Activated B cell treated with CpG ODN at 0.5 μM for 24 hours (primary cell): ENCODE measurements around the gene PNMA8C. TPM values are rescaled to one million over a fixed set of nuclear protein-coding genes. Genes with fewer than 3 reads are reported as not detected.
"Not testable (repeated sequence)": the region's sequence is repeated elsewhere in the genome, so short reads cannot be mapped to it uniquely, and the experiment has no call there.

Experiments used
- ATAC-seq: fragments of 200-7000 bp; cut with Tn5 transposase; one replicate; pipeline ENCODE4 v1.10.0; 2021; ENCODE audit warnings: low read depth, mild to moderate bottlenecking, moderate library complexity
- CTCF ChIA-PET: fragments of 350-600 bp; sonication (Branson Sonifier 250); formaldehyde crosslinking; loops from one replicate; lab custom pipeline; 2021; ENCODE audit warnings: antibody characterized with exemption; lab: Charles Lee
- POLR2A ChIA-PET: fragments of 350-600 bp; sonication (Branson Sonifier 250); formaldehyde crosslinking; loops from one replicate; lab custom pipeline; 2021; ENCODE audit warnings: antibody characterized with exemption; lab: Charles Lee
- DNase-seq: peaks from one replicate; pipeline ENCODE4 v3.0.0; 2022
- H3K27ac Mint-ChIP-seq: one replicate; pipeline ENCODE4 v1.8.0; 2020; ENCODE audit warnings: mixed read lengths
- H3K27me3 Mint-ChIP-seq: one replicate; pipeline ENCODE4 v1.8.0; 2021; ENCODE audit warnings: mixed read lengths
- H3K36me3 Mint-ChIP-seq: one replicate; pipeline ENCODE4 v1.8.0; 2021; ENCODE audit warnings: low read depth, mixed read lengths
- H3K4me1 Mint-ChIP-seq: one replicate; pipeline ENCODE4 v1.8.0; 2021; ENCODE audit warnings: mixed read lengths
- H3K4me3 Mint-ChIP-seq: one replicate; pipeline ENCODE4 v1.8.0; 2020; ENCODE audit warnings: mild to moderate bottlenecking, mixed read lengths
- H3K9me3 Mint-ChIP-seq: one replicate; pipeline ENCODE4 v1.8.0; 2020; ENCODE audit warnings: mixed read lengths
- intact Hi-C: fragments of 100-400 bp; cut with micrococcal nuclease; formaldehyde crosslinking; loops from one replicate; pipeline ENCODE4 v1.15.1; 2024
- total RNA-seq: library from RNA; stranded (reverse); gene quantifications from 2 replicates; pipeline ENCODE4 v1.2.3, GENCODE V29; 2022
- TF ChIP-seq, protein P1 (sequence below): fragments of 200-600 bp; IDR thresholded peaks from one replicate; pipeline ENCODE4 v1.8.0; 2022; ENCODE audit warnings: antibody characterized with exemption, mild to moderate bottlenecking

PNMA8C gene
- total RNA-seq, 1 donor from 2014 or later, result not detected

DNA sequence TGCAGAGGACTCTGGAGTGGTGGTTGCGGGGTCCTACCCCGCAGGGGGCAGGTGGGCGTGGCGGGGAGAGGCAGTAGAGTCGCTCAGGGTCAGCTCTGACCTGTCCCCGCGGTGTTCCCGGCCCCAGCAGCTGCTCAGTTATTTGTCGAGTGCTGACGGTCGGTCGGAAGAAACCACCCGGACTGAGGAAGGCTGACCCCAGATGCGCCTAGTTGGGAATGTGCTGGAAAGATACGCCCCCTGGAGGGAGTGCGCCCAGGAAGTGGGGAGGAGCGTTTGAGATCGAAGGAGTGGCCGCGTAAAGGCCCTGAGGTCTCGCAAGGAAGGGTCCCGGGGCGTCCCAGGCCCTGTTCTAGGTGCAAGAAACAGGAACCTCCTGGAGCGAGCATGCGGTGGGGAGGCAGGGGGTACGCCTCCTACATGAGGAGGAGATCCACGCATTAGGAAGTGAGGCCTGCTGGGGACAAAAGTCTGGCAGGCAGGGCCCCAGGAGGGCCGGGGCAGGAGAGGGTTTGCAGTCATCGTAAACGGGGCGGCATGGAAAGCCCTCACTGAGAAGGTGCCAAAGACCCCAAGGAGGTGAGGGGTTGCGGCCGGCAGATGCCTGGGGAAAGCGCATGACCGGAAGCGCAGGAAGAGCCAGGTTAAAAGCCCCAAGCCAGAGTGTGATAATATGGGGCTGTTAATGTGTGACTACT is 24.5 kb downstream of the PNMA8C start:
- H3K27ac Mint-ChIP-seq, result no peak overlapping the region
- H3K9me3 Mint-ChIP-seq, result no peaks in the 10 kb centered on the region
- intact Hi-C loops, result loop anchor here (5.0 kb wide), 1 partner anchor 258 kb away; the partner anchor contains the start of gene DACT3
- TF ChIP-seq, protein P1, sequence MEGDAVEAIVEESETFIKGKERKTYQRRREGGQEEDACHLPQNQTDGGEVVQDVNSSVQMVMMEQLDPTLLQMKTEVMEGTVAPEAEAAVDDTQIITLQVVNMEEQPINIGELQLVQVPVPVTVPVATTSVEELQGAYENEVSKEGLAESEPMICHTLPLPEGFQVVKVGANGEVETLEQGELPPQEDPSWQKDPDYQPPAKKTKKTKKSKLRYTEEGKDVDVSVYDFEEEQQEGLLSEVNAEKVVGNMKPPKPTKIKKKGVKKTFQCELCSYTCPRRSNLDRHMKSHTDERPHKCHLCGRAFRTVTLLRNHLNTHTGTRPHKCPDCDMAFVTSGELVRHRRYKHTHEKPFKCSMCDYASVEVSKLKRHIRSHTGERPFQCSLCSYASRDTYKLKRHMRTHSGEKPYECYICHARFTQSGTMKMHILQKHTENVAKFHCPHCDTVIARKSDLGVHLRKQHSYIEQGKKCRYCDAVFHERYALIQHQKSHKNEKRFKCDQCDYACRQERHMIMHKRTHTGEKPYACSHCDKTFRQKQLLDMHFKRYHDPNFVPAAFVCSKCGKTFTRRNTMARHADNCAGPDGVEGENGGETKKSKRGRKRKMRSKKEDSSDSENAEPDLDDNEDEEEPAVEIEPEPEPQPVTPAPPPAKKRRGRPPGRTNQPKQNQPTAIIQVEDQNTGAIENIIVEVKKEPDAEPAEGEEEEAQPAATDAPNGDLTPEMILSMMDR, result no peak
- CTCF ChIA-PET, result interaction anchor here (0.9 to 1.1 kb wide), 2 partner anchors 83 to 84 kb away, joined by 3 to 6 read pairs; no protein-coding TSS in a partner anchor
- H3K27me3 Mint-ChIP-seq, result peaks cover 53% of the 10 kb centered on the region
- no peaks in the 10 kb centered on the region for H3K36me3 Mint-ChIP-seq
- no peak for ATAC-seq
- no peak for DNase-seq
- H3K4me3 Mint-ChIP-seq, result peak overlapping the region; percentile 45
- POLR2A ChIA-PET, result interaction anchor here (0.6 kb wide), 2 partner anchors 116 to 1245 kb away, joined by 3 to 5 read pairs; no protein-coding TSS in a partner anchor
- H3K4me1 Mint-ChIP-seq, result peaks cover 15% of the 10 kb centered on the region

DNA sequence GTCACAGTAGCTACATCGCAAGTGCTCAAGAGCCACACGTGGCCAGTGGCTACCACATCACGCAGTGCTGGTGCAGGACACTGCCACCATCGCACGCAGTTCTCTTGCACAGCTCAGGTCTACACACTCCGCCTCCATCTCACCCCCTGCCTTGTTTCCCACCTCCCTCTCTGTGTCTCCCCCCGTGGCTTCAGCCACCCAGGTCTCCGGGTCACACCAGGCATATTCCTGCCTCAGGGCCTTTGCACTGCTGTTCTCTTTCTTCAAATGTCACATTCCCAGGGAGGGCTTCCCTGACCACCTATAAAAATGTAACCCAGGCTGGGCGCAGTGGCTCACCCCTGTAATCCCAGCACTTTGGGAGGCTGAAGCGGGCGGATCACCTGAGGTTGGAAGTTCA is 26.0 kb downstream of the PNMA8C start:
- DNase-seq (no peak), ATAC-seq (no peak)
- H3K36me3 Mint-ChIP-seq, result no peaks in the 10 kb centered on the region
- intact Hi-C loops, result loop anchor here (1.0 to 5.0 kb wide), 3 partner anchors 85 to 260 kb away; partner anchors contain the start of gene DACT3
- TF ChIP-seq, protein P1, result no peak
- no peak overlapping the region for H3K27ac Mint-ChIP-seq
- ChIA-PET POLR2A (no interaction called here), CTCF (interaction anchor here (1.0 to 1.3 kb wide), 2 partner anchors 84 to 120 kb away, joined by 3 read pairs; no protein-coding TSS in a partner anchor)
- no peak overlapping the region for H3K4me3 Mint-ChIP-seq
- peaks cover 47% of the 10 kb centered on the region for H3K27me3 Mint-ChIP-seq
- H3K9me3 Mint-ChIP-seq, result no peaks in the 10 kb centered on the region
- H3K4me1 Mint-ChIP-seq, result peaks cover 15% of the 10 kb centered on the region

DNA sequence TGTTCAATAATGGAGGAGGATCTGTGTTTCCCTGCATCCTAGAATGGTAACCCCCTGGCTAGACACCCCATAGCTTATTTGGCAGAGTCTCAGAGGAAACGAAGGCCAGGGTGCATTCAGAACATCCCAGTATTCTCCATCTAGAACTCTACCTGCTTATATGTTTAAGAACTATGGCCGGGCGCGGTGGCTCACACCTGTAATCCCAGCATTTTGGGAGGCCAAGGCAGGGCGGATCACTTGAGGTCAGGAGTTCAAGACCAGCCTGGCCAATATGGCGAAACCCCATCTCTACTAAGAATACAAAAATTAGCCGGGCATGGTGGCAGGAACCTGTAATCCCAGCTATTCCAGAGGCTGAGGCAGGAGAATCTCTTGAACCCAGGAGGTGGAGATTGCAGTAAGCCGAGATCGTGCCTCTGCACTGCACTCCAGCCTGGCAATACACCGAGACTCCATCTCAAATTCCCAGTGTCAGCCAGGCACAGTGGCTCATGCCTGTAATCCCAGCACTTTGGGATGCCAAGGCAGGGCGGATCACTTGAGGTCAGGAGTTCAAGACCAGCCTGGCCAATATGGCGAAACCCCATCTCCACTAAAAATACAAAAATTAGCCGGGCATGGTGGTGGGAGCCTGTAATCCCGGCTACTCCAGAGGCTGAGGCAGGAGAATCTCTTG is 30.8 kb downstream of the PNMA8C start:
- ATAC-seq, DNase-seq, H3K9me3 Mint-ChIP-seq, intact Hi-C loops, H3K36me3 Mint-ChIP-seq, H3K27ac Mint-ChIP-seq, H3K4me3 Mint-ChIP-seq, H3K4me1 Mint-ChIP-seq: not testable (repeated sequence)
- ChIA-PET POLR2A (interaction anchor here (0.6 kb wide), 1 partner anchor 1219 kb away, joined by 3 read pairs; no protein-coding TSS in a partner anchor), CTCF (interaction anchor here (0.9 kb wide), 2 partner anchors 90 to 115 kb away, joined by 3 read pairs; no protein-coding TSS in a partner anchor)
- peaks cover 16% of the 10 kb centered on the region for H3K27me3 Mint-ChIP-seq

DNA sequence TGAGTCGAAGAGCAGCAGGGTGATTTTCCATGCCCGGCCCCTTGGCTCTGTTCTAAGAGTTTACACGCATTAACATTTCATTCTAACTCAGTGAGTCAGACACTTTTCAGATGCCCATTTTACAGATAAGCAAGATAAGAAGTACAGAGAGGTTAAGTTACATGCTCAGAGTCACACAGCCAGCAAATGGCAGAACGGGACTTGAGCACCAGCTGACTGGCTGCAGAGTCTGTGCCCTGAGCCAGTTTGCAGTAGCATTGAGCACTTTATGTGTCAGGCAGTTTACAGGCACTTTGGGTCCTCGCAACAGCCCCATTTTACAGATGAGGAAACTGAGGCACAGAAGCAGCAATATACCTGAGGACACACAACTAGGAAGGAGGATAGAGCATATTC is 34.3 kb downstream of the PNMA8C start:
- intact Hi-C loops, result loop anchor here (2.0 kb wide), 1 partner anchor 114 kb away; no protein-coding TSS in a partner anchor
- ChIA-PET CTCF (interaction anchor here (0.6 to 1.3 kb wide), 2 partner anchors 54 to 268 kb away, joined by 3 read pairs; no protein-coding TSS in a partner anchor), POLR2A (interaction anchor here (0.7 kb wide), 2 partner anchors 21 to 322 kb away, joined by 4 to 6 read pairs; no protein-coding TSS in a partner anchor)
- H3K27me3 Mint-ChIP-seq, result peaks cover 10% of the 10 kb centered on the region
- TF ChIP-seq, protein P1, result no peak
- H3K9me3 Mint-ChIP-seq, result no peaks in the 10 kb centered on the region
- peaks cover 28% of the 10 kb centered on the region for H3K36me3 Mint-ChIP-seq
- no peak for ATAC-seq
- no peak for DNase-seq
- H3K4me1 Mint-ChIP-seq, result peaks cover 3% of the 10 kb centered on the region
- no peak overlapping the region for H3K4me3 Mint-ChIP-seq
- H3K27ac Mint-ChIP-seq, result no peak overlapping the region

DNA sequence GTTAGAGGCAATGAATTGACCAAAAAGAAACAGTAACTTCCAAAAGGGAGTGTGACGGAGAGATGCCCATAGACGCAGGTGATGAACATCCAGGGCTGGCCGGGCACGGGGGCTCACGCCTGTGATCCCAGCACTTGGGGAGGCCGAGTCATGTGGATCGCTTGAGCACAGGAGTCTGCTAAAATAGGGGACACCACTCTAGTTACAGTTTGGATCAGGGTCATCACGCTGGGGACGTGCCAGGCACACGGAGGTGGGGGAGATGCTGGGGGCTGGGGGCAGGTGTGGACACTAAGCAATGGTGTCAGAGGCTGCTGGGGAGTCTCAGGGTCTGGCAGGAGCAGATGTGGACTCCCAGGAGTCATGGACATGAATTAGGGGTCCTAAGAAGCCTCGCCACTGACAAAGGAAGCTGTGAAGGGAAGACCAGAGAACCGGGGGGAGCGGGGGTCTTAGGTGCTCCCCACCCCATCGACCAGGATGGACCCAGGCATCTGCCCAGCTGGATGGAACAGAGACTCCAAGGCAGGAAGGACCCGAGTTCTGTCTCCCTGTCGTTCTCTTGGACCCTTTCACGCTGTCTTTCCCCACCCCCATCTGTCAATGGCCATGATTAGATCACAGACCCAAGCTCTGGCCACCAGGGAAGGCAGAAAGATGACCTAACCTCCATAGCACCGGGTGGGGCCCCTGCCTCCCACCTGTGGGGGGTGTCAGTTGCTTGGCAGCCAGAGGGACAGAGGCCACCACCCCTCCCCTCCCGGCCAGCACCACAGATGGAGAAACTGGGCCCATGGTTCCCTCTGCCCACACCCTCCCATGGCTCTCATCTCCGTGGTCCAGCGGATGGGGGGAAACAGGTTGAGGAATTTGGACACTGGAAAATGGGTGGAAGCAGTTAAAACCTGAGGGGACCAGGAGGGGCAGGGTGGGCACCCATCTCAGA is 35.0 kb downstream of the PNMA8C start:
- ChIA-PET POLR2A (interaction anchor here (0.7 kb wide), 1 partner anchor 21 kb away, joined by 6 read pairs; no protein-coding TSS in a partner anchor), CTCF (interaction anchor here (1.3 kb wide), 1 partner anchor 268 kb away, joined by 3 read pairs; no protein-coding TSS in a partner anchor)
- H3K27ac Mint-ChIP-seq, result peak overlapping the region; percentile 32
- DNase-seq (no peak), ATAC-seq (no peak)
- H3K36me3 Mint-ChIP-seq, result peaks cover 34% of the 10 kb centered on the region
- no peak overlapping the region for H3K4me3 Mint-ChIP-seq
- intact Hi-C loops, result loop anchor here (2.0 kb wide), 1 partner anchor 113 kb away; no protein-coding TSS in a partner anchor
- H3K27me3 Mint-ChIP-seq, result peaks cover 6% of the 10 kb centered on the region
- peaks cover 3% of the 10 kb centered on the region for H3K4me1 Mint-ChIP-seq
- H3K9me3 Mint-ChIP-seq, result no peaks in the 10 kb centered on the region
- TF ChIP-seq, protein P1, result no peak
